ENCODE results near the gene CD7.

The CD7 gene

DNA sequence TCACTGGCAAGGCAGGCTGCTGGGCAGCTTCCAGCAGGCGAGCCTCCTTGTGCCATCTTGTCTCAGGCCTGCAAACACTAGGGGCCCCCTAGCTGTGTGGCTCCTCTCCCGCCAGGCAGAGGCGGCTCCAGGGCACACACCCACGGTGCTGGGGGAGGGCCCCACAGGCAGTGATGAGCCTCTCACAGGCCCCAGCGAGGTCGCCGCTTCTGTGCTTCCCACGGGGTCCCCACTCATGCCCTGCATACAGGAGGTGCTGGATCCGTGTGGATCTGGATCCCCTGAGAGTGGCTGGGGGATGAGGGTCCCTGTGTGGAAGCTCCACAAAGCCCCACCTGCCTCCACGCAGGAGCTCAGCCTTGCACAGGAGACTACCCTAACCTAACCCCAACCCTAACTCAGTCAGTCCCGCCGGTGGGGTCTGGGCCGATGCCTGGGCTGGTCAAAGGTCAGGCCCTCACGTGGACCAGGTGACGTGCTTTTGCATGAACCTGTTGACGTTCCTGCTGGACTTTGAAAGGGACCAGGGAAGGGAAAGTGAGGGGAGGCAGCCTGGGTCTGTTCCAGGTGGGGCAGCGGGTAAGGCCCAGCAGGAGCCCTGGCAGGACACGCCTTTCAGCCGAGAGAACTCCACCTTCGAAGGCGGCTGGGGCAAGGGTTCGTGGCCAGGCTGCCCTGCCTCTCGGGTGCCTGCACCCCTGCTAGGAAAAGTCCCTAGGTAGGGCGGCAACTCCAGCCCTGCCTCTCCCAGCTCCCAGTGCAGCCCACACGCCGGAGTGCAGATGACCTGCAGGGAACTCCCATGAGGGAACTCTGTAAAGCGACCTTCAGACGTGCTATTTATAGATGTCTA is 11.0 kb upstream of the CD7 start:
- DNase-seq, result no peak

DNA sequence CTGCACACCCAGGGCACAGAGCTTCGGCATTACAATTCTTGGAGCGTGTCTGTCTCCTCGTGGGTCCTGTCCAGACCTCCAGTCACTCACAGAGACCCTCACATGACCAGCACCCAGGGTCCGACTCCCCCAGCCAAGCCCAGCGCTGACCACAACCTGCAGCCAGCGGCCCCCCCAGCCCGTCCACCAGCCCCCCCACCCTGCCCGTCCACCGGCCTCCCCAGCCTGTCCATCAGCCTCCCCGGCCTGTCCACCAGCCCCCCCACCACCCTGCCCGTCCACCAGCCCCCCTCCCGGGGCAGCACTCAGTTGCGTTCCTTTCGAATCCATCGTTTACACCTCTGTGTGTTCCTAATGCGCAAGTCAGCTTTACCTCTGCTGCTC is 10.3 kb upstream of the CD7 start:
- no peak for DNase-seq

DNA sequence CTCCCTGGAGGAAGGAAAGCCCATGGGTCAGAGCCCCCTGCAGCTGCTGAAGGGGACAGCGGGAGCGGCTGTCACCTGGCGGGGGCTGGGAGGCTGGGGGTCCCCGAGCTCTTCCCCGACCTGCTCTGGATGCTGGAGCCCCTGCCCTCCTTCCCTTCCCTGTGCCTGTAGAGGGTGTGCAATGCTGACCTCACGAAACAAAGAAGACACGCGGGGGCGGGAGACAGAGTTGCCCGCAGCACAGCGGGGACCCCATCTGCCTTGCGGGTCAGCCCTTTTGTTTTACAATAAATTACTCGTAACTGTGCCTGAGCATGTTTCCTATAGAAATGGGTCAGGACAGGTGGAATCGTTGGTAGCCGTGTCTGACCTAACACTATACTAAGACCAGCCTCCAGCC is 9.9 kb upstream of the CD7 start:
- no peak for DNase-seq

DNA sequence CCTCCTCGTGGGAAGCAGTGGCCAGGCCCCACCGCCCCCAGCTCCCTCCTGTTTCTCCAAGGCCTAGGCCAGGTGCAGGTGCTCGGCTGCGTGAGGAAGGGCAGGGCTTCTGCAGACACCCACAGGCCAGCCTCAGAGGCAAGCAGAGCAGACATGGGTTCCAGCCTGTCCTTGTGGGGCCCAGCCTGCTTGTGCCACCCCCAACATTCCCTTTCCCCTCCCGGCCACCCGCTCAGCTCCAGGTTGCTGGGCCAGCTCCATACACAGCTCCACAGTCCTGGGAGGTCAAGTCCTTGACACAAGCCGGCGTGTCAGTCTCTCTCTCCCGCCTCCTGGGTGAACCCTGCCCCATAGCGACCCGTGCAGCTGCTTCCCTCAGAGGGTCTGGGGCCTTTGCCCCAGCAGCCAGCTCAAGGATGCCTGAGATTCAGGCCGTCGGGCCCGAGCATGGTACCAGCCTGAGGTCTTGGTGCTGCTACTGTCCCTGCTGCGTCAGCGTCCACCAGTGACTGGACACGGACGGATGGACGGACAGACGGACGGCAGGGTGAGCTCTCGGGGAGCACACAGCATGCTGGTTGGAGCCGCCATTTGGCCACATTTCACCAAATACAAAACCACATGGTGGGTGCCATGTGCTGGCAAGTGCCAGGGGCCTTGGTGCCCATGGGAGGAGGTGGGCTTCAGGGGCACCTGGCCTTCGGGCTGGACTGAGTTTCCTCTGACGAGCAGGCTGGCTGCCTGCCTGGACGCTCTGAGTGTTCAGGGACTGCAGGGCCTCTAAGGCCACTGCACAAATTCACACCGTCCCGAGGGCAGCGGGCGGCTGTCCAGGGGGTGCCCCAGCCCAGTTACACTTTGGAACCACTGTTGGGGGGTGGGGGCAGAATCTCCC is 8.1 kb upstream of the CD7 start:
- DNase-seq, result no peak

DNA sequence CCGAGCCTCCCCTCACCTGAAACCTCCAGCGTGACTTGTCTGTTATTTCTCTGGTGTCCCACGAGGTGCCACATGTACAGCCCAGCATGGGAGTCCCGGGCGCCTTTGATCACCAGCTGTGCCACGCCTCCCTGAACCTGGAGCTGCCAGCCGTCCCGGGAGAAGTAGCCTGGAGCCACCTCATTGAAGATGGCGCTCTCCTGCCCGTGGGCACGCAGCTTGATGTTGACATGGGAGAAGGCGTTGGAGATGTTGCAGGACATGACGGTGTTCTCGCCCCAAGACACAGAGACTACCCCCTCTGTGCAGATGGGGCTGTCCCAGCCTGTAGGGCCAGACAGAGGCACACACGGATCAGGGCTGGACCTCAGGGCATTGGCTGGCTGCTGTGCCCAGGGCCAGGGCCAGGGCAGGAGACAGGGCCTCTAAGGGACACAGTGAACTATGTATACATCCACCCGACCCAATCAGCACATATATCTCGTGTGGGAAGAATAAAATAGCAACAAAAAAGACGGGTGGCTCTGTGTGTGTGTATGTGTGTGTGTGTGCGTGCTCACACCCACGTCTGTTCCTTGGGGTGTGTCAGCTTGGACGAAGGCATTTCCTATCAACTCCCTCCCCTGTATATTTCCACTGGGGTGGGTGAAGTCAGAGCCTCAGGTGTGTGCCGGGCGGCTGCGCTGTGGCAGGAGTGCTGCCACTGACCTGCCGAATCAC is 7.3 kb upstream of the CD7 start:
- DNase-seq, result no peak

DNA sequence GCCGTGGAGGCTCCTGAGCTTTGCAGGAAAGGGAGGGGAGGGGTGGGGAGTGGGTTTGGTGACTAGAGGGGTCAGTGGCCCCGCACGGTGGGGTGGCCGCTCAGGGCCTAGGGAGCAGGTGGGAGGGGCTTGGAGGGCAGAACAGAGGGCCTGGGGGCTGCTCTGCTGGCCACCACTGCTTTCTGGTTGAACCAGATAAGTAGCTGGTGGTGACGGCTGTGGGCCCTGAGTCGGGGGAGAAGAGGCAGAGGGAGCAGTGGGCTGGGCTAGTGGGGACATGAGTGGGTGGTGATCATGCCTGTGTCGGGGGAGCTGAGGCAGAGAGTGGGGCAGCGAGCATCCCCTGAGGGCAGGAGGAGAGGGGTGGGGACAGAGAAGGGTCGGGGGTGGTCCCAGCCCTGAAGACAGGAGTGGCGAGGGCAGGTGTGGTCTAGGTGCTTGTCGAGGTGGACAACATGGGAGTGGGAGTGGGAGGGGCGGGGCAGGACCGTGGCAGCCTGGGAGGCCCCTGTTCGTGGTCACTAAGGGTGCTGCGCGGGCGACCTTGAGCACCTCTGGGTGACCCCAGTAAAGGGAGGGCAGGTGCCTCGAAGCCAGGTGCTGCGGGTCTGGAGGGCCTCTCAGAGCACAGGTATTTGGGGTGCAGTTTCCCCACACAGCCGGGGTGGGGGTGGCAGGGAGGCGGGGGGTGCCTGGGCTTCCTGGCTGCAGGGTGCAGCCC is 6.3 kb upstream of the CD7 start:
- no peak for DNase-seq

DNA sequence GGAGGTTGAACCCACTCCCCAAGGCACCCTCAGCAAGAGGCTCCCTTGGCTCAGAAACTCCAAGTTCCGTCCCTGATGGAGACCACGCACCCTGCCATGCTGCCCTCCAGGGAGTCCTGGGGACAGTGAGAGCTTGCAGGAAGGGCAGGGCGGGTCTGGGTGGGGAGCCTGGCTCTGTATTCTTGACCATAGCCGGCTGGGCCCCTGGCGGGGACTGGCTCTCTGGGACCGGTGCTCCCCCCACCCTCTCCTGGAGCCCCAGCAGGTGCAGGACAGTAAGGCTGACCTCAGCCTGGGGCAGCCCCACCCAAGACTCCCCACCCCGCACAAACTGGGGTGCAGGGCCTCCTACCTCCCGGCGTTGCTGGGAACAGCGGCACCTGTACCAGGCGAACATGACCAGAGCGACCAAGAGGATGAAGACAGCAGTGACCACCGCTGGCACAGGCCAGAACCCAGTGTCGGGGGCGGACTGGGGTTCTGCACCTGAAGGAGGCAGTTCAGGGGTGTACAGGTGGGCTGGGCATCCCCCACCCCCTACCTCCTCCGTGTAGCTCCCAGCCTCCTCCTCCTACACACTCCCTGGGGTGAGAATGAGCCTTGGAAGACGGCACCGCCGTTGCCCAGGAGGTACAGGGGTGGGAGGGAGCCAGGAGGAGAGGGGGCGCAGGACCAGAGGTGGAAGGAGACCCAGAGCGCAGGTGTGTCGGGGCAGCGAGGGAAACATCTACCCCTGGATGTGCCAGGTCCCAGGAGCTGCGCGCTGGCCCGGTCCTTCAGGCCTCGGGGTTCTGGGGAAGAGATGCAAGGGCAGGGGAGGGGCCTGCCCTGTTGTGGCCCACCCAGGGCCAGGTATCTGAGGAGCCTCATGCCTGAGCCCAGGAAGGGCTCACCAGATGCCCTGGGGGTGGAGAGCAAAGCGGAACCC is 5.4 kb upstream of the CD7 start:
- DNase-seq, result no peak

DNA sequence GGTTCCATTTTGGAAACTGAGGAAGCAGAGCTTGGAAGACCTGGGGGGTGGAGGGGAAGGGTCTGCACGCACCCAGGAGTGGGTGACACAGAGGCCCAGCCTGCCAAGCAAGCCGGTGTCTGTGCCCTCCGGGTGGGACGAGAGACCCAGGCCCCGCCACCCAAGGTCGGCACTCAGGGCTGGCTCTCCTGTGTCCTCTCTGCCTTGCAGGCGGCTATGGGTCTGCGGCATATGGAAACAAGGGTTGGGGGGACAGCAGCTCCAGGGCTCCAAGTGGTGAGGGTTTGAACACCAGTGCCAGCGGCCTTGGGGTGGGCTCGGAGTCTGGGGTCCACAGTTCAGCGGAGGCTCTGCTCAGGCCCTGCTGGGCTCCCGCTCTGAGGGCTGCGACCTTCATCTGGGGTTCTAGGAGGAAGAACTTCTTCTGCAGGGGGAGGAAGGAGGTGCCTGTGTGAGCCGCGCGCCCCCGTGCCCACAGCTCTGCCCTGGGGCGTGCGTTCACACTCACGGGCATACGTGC is 4.6 kb upstream of the CD7 start:
- no peak for DNase-seq

DNA sequence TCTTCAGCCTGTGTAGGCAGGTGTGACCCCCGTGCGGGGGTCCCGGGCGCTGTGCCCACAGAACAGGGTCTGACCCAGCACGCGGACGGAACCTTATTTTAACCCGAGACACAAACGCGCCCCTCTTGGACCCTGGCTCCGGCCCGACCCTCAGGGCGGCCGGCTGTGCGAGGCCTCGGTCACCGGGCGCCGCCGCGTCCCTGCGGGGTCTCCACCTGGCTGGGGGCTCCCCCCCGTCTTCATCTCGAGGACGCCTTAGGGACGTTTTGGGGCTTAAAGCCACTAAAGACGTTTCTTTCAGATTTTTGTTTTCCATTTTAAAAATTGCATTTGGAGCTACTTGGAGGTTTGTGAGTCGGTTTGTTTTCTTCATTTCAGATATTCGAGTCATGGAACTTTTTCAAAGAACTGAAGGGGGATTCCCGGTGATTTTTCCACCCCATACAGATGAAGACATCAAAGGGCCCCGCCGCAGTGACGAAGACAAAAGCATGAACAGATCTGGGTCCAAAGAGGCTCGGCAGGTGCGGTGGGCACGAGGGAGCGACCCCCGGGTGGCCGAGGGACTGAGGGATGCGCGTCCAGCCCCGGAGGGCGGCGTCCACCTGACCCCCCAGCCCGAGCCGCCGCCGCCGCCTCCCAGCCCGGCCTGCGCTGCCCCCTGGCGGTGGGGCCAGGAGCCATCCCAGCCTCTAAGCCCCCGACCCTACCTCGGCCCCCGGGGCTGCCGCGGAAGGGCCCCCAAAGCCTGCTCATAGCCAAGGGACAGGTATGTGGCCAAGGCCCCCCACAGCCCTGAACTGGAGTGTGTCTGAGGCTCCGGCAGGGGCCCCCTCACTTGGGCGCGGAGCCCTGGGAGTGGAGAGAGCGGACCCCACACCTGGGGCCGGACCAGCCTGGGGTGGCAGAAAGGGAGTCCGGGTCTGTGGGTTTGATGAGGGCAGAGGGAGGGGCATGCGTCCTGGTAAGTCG is 3.8 kb upstream of the CD7 start:
- no peak for DNase-seq

DNA sequence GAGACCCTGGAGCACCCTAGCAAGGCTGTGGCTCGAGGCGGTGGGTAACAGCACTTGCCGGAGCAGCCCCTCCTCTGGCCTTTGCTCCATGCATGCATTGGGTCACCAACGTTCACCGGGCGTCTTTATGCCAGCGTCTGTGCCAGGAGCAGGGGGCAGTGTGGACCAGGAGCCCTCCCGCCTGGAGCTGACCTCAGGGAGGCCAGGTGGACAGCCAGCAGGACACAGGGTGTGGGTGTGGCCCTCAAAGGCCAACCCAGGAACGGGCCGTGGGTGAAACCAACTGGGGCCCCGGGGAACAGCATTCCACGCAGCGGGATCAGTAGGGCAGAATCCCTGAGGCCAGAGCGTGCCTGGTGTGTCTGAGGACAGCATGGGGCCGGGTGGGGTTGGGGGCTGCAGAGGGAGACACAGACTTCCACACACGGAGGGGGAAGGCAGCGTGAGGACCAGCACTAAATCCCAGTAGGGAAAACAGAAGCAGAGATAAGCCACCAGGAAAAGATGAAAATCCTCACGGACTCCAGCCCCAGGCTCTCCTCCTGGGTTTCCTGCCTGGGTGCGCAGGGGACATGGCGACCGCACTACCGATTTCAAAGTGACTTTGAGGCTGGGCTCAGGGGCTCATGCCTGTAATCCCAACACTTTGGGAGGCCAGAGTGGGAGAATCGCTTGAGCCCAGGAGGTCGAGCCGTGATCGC is 2.9 kb upstream of the CD7 start:
- no peak for DNase-seq

DNA sequence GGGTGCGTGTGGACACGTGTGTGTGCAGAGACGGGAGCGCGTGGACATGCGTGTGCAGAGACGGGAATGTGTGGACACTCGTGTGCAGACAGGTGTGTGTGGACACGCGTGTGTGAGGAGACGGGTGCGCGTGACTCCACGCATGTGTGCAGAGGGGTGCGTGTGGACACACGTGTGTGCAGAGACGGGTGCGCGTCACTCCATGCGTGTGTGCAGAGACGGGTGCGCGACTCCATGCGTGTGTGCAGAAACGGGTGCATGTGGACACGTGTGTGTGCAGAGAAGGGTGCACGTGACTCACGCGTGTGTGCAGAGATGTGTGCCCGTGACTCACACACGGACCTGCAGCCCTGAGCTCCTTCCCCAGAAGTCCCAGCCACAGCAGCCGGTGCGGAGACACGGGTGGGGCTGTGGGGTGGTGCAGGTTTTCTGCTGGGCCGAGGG is 2.2 kb upstream of the CD7 start:
- DNase-seq, result no peak

DNA sequence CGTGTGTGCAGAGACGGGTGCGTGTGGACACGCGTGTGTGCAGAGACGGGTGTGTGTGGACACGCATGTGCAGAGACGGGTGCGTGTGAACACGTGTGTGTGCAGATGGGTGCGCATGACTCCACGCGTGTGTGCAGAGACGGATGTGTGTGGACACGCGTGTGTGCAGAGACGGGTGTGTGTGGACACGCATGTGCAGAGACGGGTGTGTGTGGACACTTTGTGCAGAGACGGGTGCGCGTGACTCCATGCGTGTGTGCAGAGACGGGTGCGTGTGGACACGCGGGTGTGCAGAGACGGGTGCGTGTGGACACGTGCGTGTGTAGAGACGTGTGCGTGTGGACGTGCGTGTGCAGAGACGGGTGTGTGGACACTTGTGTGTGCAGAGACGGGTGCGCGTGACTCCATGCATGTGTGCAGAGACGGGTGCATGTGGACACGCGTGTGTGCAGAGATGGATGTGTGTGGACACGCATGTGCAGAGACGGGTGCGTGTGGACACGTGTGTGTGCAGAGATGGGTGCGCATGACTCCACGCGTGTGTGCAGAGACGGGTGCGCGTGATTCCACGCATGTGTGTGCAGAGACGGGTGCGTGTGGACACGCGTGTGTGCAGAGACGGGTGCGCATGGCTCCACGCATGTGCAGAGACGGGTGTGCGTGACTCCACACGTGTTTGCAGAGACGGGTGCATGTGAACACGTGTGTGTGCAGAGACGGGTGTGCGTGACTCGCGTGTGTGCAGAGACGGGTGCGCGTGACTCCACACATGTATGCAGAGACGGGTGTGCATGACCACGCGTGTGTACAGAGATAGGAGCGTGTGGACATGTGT is 1.6 kb upstream of the CD7 start:
- no peak for DNase-seq

DNA sequence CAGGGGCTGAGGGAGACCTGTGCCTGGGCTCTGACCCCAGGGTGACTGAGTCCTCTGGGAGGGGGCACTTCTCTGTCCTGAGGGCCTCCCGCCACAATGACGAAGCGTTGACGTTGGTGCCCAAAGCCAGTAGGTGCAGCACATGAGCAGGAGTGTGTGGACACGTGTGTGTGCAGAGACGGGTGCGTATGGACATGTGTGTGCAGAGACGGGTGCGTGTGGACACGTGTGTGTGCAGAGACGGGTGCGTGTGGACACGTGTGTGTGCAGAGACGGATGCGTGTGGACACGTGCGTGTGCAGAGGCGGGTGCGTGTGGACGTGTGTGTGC is 726 bp upstream of the CD7 start:
- no peak for DNase-seq

DNA sequence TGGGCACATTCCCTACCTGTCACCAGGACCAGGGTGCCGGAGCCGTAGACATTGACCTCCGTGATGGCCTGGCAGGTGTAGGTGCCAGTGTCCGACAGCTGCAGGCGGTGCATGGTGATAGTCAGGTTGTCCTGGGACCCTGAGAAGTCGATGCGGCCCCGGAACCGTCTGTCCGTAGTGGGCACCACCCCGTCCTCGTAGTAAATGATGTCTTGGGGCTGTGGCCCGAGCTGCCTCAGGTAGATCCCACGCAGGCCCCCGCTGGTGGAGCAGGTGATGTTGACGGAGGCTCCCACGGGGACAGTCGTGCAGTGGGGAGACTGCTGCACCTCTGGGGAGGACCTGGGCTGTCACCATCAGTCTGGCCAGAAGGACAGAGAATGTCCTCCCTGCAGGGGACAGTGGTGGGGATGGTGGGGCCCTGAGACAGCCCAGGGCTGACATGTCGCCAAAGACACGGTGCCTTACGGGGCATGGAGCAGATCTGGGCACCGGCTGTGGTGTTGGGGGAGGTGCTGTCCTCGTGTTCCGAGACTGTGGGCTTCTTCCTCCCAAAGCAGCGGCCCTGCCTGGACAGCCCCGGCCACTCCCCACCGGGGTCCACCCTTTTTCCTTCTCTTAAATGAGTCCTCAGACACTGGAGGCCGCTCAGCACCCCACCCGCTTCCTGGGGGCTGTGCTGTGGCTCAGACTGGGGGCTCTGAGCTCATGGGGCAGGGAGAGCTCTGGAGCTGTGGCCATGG is 586 bp downstream of the CD7 start:
- DNase-seq, result no peak

DNA sequence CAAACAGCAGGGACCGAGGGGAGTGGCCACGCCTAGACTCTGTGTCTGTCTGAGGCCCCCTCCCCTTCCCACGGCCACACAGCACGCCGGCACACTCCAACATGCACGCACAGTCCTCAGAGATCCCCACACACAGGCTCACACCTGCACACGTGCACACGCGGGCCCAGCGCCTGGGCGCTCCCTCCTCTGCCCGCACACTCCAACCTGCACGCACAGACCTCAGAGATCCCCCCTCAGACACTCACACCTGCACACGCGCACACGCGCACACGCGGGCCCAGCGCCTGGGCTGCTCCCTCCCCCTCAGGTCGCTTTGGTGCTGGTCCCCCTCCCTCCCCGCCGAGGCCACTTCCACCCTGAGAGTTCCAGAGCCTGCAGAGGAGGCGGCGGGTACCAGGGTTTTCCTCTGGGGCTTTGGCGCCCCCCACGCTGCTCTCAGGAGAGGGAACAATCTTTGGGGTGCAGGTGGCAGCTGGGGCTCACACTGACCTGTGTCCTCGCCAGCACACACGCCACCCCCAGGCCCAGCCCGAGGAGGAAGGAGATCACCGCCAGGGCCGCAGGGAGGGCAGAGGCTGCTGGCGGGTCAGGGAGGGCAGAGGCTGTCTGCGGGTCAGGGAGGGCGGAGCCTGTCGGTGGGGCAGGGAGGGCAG is 1.6 kb downstream of the CD7 start:
- no peak for DNase-seq

DNA sequence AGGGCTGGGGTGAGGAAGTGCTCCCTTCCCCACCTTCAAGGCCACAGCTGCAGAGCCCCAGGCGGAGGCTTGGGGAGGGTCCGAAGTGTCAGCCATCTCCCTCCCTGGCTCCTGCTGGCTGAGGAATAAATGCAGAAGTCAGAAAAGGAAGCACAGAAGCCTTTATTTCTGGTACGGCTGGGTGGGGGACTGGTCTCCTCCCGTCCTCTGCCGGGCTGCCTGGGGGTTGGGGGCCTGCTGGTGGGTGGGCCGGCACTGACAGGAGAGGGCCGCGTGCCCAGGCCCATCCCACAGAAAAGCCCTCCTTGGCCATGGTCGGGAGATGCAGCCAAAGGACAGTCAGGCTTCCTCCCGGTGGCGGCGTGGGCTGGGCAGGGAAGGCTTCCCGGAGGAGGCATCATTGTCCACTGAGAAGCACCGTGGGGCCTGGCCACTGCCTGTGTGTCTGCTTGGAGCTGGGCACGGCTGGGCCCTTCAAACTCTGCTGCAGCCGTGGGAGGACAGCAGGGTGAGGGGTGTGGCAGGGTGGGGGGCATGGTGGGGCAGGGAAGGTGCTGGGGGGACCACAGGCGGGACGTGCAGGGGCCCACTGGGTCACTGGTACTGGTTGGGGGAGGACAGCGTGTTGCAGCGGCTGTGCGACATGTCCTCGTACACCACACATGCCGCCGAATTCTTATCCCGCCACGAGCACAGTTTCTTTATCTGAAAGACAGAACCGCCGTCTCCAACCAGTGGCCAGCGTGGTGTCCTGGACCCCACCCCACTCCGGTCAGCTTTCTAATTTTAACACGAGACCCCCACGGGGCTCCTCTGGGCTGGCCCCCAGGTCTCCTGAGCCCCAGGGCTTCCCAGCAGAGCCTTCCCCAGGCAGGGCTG is 2.4 kb downstream of the CD7 start:
- no peak for DNase-seq
